Spinal cord (tissue), 10 donors: Measurements from ENCODE around the gene MYO18B. TPM values are rescaled to one million over a fixed set of nuclear protein-coding genes. Genes with fewer than 3 reads are reported as not detected.
A peak's percentile ranks its signal among the peaks of the same experiment; 100 is the strongest.

Source experiments
- DNase-seq, 6 donors: peaks; one replicate each; pipeline versions ENCODE4 v3.0.0 to v3.0.0-alpha.2; 2013 to 2015; ENCODE audit warnings: low spot score in 6 of 6, low read depth in 4 of 6
- H3K27ac ChIP-seq: one replicate; pipeline ENCODE4 v1.5.1; 2013; ENCODE audit warnings: low read depth, low read length, control low read depth
- H3K27me3 ChIP-seq: one replicate; pipeline ENCODE4 v1.6.1; 2013; ENCODE audit warnings: low read length; ENCODE audit not compliant: control insufficient read depth, insufficient read depth
- H3K36me3 ChIP-seq: one replicate; pipeline ENCODE4 v1.6.1; 2013; ENCODE audit warnings: low read length; ENCODE audit not compliant: control insufficient read depth, insufficient read depth
- H3K4me1 ChIP-seq: one replicate; pipeline ENCODE4 v1.6.1; 2013; ENCODE audit warnings: low read length; ENCODE audit not compliant: control insufficient read depth, insufficient read depth
- H3K4me3 ChIP-seq: one replicate; pipeline ENCODE4 v1.5.1; 2013; ENCODE audit warnings: low read depth, low read length, control low read depth
- H3K9me3 ChIP-seq: one replicate; pipeline ENCODE4 v1.6.1; 2013; ENCODE audit warnings: low read length; ENCODE audit not compliant: control insufficient read depth, insufficient read depth
- WGBS: methylation state at CpG from one replicate; pipeline ENCODE4 v1.1.5; 2013; ENCODE audit warnings: missing lambda C conversion rate; ENCODE audit not compliant: insufficient coverage; 5-methylcytosine and 5-hydroxymethylcytosine counted together
- polyA plus RNA-seq, 2 donors: library from polyadenylated mRNA; unstranded; fragments of 120-200 nt; gene quantifications; one replicate each; pipeline ENCODE4 v1.2.1, GENCODE V29; 2013; ENCODE audit not compliant: insufficient read length in 2 of 2
- total RNA-seq, 2 donors: library from RNA; depleted of rRNA in 1 of 2; stranded (reverse); fragments of 120-200 nt in 1 of 2; fragments of >200 nt in 1 of 2; gene quantifications; one replicate each; pipeline versions ENCODE4 v1.2.3 to v1.2.4, GENCODE V29; 2013 to 2014
- donor health status: healthy.

Gene MYO18B
- total and polyA plus RNA-seq, 4 donors = 0.33 to 0.99 (median 0.74) TPM

GRCh38 chr22:26023104-26023775, 281.3 kb downstream of the MYO18B start:
- no peak overlapping the region for H3K27ac ChIP-seq
- no peak for DNase-seq
- H3K36me3 ChIP-seq = no peaks in the 10 kb centered on the region
- H3K4me1 ChIP-seq = no peaks in the 10 kb centered on the region
- no peaks in the 10 kb centered on the region for H3K27me3 ChIP-seq
- no peaks in the 10 kb centered on the region for H3K9me3 ChIP-seq
- 73% methylated on average over 5 of the region's 9 CpGs for WGBS
- no peak overlapping the region for H3K4me3 ChIP-seq

- H3K36me3 ChIP-seq = no peaks in the 10 kb centered on the region
Observed at GRCh38 chr22:26025626-26026025, 283.6 kb downstream of the MYO18B start.

GRCh38 chr22:26027341-26027740, 285.4 kb downstream of the MYO18B start:
- no peak overlapping the region for H3K27ac ChIP-seq
- no peaks in the 10 kb centered on the region for H3K36me3 ChIP-seq
- 95% methylated on average over 23 of the region's 23 CpGs for WGBS
- H3K9me3 ChIP-seq = no peaks in the 10 kb centered on the region
- no peak for DNase-seq
- no peaks in the 10 kb centered on the region for H3K4me1 ChIP-seq
- no peak overlapping the region for H3K4me3 ChIP-seq
- no peaks in the 10 kb centered on the region for H3K27me3 ChIP-seq

More at GRCh38 chr22:26025626-26026025, 283.6 kb downstream of the MYO18B start:
- H3K9me3 ChIP-seq = no peaks in the 10 kb centered on the region
- H3K4me3 ChIP-seq = no peak overlapping the region
- WGBS = no CpG with 5 or more reads among the region's 6 CpGs
- DNase-seq = peak in 2 of 6 donors; percentile 31 to 84
- no peak overlapping the region for H3K27ac ChIP-seq
- H3K4me1 ChIP-seq = no peaks in the 10 kb centered on the region
- no peaks in the 10 kb centered on the region for H3K27me3 ChIP-seq

- no peak overlapping the region for H3K4me3 ChIP-seq
- no peaks in the 10 kb centered on the region for H3K27me3 ChIP-seq
- H3K27ac ChIP-seq = no peak overlapping the region
- no peaks in the 10 kb centered on the region for H3K4me1 ChIP-seq
- WGBS = 95% methylated on average over 3 of the region's 6 CpGs
- no peak for DNase-seq
- no peaks in the 10 kb centered on the region for H3K36me3 ChIP-seq
- no peaks in the 10 kb centered on the region for H3K9me3 ChIP-seq
Observed at GRCh38 chr22:26031641-26032040, 289.7 kb downstream of the MYO18B start.

- no peaks in the 10 kb centered on the region for H3K9me3 ChIP-seq
- no peak overlapping the region for H3K27ac ChIP-seq
- 86% methylated on average over 2 of the region's 7 CpGs for WGBS
- H3K4me1 ChIP-seq = no peaks in the 10 kb centered on the region
- DNase-seq = no peak
- no peaks in the 10 kb centered on the region for H3K36me3 ChIP-seq
- H3K27me3 ChIP-seq = no peaks in the 10 kb centered on the region
- H3K4me3 ChIP-seq = no peak overlapping the region
Observed at GRCh38 chr22:26033071-26033470, 291.1 kb downstream of the MYO18B start.

- DNase-seq = no peak
- Histone ChIP-seq H3K27me3 (no peaks in the 10 kb centered on the region), H3K36me3 (no peaks in the 10 kb centered on the region), H3K4me3 (no peak overlapping the region), H3K27ac (no peak overlapping the region), H3K4me1 (no peaks in the 10 kb centered on the region), H3K9me3 (no peaks in the 10 kb centered on the region)
Observed at GRCh38 chr22:26033586-26033985, 291.6 kb downstream of the MYO18B start.

GRCh38 chr22:26035523-26035922, 293.5 kb downstream of the MYO18B start:
- no peak overlapping the region for H3K4me3 ChIP-seq
- 85% methylated on average over 2 of the region's 3 CpGs for WGBS
- no peak for DNase-seq
- H3K27ac ChIP-seq = no peak overlapping the region
- H3K9me3 ChIP-seq = no peaks in the 10 kb centered on the region
- no peaks in the 10 kb centered on the region for H3K27me3 ChIP-seq
- H3K4me1 ChIP-seq = no peaks in the 10 kb centered on the region
- H3K36me3 ChIP-seq = no peaks in the 10 kb centered on the region

- Histone ChIP-seq H3K9me3 (no peaks in the 10 kb centered on the region), H3K4me1 (no peaks in the 10 kb centered on the region), H3K27ac (no peak overlapping the region), H3K36me3 (no peaks in the 10 kb centered on the region), H3K4me3 (no peak overlapping the region), H3K27me3 (no peaks in the 10 kb centered on the region)
- 77% methylated on average over 3 of the region's 4 CpGs for WGBS
- DNase-seq = no peak
Observed at GRCh38 chr22:26038365-26038764, 296.4 kb downstream of the MYO18B start.

- 62% methylated on average over 4 of the region's 4 CpGs for WGBS
- Histone ChIP-seq H3K27ac (no peak overlapping the region), H3K4me3 (no peak overlapping the region), H3K27me3 (no peaks in the 10 kb centered on the region), H3K9me3 (no peaks in the 10 kb centered on the region), H3K36me3 (no peaks in the 10 kb centered on the region), H3K4me1 (no peaks in the 10 kb centered on the region)
- no peak for DNase-seq
Observed at GRCh38 chr22:26041931-26042330, 299.9 kb downstream of the MYO18B start.

- WGBS = no CpG with 5 or more reads among the region's 2 CpGs
- H3K27me3 ChIP-seq = no peaks in the 10 kb centered on the region
Observed at GRCh38 chr22:26043031-26043430, 301.0 kb downstream of the MYO18B start.

More at GRCh38 chr22:26043031-26043430, 301.0 kb downstream of the MYO18B start:
- no peaks in the 10 kb centered on the region for H3K36me3 ChIP-seq
- no peak for DNase-seq
- H3K27ac ChIP-seq = no peak overlapping the region
- no peak overlapping the region for H3K4me3 ChIP-seq
- H3K4me1 ChIP-seq = no peaks in the 10 kb centered on the region
- H3K9me3 ChIP-seq = no peaks in the 10 kb centered on the region
